ENCODE results near the gene PDE3B.

Gene PDE3B

GRCh38 chr11:14668731-14669301 is 25.2 kb downstream of the PDE3B start:
- Histone ChIP-seq H3K4me3 (ENCODE audit: insufficient read length, low read depth) (no peak overlapping the region), H3K4me1 (ENCODE audit: insufficient read depth, insufficient read length) (no peaks in the 10 kb centered on the region), H3K9me3 (ENCODE audit: insufficient read depth, low read length) (no peaks in the 10 kb centered on the region), H3K27me3 (ENCODE audit: insufficient read depth, insufficient read length) (no peaks in the 10 kb centered on the region), H3K36me3 (ENCODE audit: insufficient read depth, insufficient read length, low read length) (no peaks in the 10 kb centered on the region), H3K9ac (ENCODE audit: insufficient read length, low read depth) (no peak overlapping the region)
- TF ChIP-seq SUZ12 (IDR thresholded peaks at IDR 0.05; ENCODE audit: extremely low read depth, insufficient read depth, insufficient read length) (no peak), ZNF274 (IDR thresholded peaks at IDR 0.05; ENCODE audit: low read depth, low read length) (no peak), YY1 (IDR thresholded peaks at IDR 0.05; ENCODE audit: insufficient read depth, insufficient read length) (no peak)
- DNase-seq (ENCODE audit: low read depth, low spot score) = no peak

GRCh38 chr11:14669499-14669898 is 25.9 kb downstream of the PDE3B start:
- Histone ChIP-seq H3K4me1 (ENCODE audit: insufficient read depth, insufficient read length) (no peaks in the 10 kb centered on the region), H3K36me3 (ENCODE audit: insufficient read depth, insufficient read length, low read length) (no peaks in the 10 kb centered on the region), H3K4me3 (ENCODE audit: insufficient read length, low read depth) (no peak overlapping the region), H3K9ac (ENCODE audit: insufficient read length, low read depth) (no peak overlapping the region), H3K9me3 (ENCODE audit: insufficient read depth, low read length) (no peaks in the 10 kb centered on the region), H3K27me3 (ENCODE audit: insufficient read depth, insufficient read length) (no peaks in the 10 kb centered on the region)
- DNase-seq (ENCODE audit: low read depth, low spot score) = no peak
- no peak for TF ChIP-seq YY1 (IDR thresholded peaks at IDR 0.05; ENCODE audit: insufficient read depth, insufficient read length)
- no peak for TF ChIP-seq ZNF274 (IDR thresholded peaks at IDR 0.05; ENCODE audit: low read depth, low read length)
- no peak for TF ChIP-seq SUZ12 (IDR thresholded peaks at IDR 0.05; ENCODE audit: extremely low read depth, insufficient read depth, insufficient read length)

- no peaks in the 10 kb centered on the region for H3K4me1 ChIP-seq (ENCODE audit: insufficient read depth, insufficient read length)
- no peaks in the 10 kb centered on the region for H3K27me3 ChIP-seq (ENCODE audit: insufficient read depth, insufficient read length)
- DNase-seq (ENCODE audit: low read depth, low spot score) = no peak
- H3K36me3 ChIP-seq (ENCODE audit: insufficient read depth, insufficient read length, low read length) = no peaks in the 10 kb centered on the region
- no peak overlapping the region for H3K4me3 ChIP-seq (ENCODE audit: insufficient read length, low read depth)
- H3K9ac ChIP-seq (ENCODE audit: insufficient read length, low read depth) = no peak overlapping the region
- TF ChIP-seq ZNF274 (IDR thresholded peaks at IDR 0.05; ENCODE audit: low read depth, low read length) (no peak), SUZ12 (IDR thresholded peaks at IDR 0.05; ENCODE audit: extremely low read depth, insufficient read depth, insufficient read length) (no peak), YY1 (IDR thresholded peaks at IDR 0.05; ENCODE audit: insufficient read depth, insufficient read length) (no peak)
- no peaks in the 10 kb centered on the region for H3K9me3 ChIP-seq (ENCODE audit: insufficient read depth, low read length)
Observed at GRCh38 chr11:14669958-14670357, 26.4 kb downstream of the PDE3B start.

GRCh38 chr11:14672635-14673034 is 29.0 kb downstream of the PDE3B start:
- TF ChIP-seq YY1 (IDR thresholded peaks at IDR 0.05; ENCODE audit: insufficient read depth, insufficient read length) = no peak
- no peak for TF ChIP-seq ZNF274 (IDR thresholded peaks at IDR 0.05; ENCODE audit: low read depth, low read length)
- TF ChIP-seq SUZ12 (IDR thresholded peaks at IDR 0.05; ENCODE audit: extremely low read depth, insufficient read depth, insufficient read length) = no peak
- Histone ChIP-seq H3K9ac (ENCODE audit: insufficient read length, low read depth) (no peak overlapping the region), H3K27me3 (ENCODE audit: insufficient read depth, insufficient read length) (no peaks in the 10 kb centered on the region), H3K4me1 (ENCODE audit: insufficient read depth, insufficient read length) (no peaks in the 10 kb centered on the region), H3K4me3 (ENCODE audit: insufficient read length, low read depth) (no peak overlapping the region), H3K36me3 (ENCODE audit: insufficient read depth, insufficient read length, low read length) (no peaks in the 10 kb centered on the region), H3K9me3 (ENCODE audit: insufficient read depth, low read length) (no peaks in the 10 kb centered on the region)
- DNase-seq (ENCODE audit: low read depth, low spot score) = no peak

GRCh38 chr11:14673421-14673820 is 29.8 kb downstream of the PDE3B start:
- Histone ChIP-seq H3K4me1 (ENCODE audit: insufficient read depth, insufficient read length) (no peaks in the 10 kb centered on the region), H3K36me3 (ENCODE audit: insufficient read depth, insufficient read length, low read length) (no peaks in the 10 kb centered on the region), H3K4me3 (ENCODE audit: insufficient read length, low read depth) (no peak overlapping the region), H3K27me3 (ENCODE audit: insufficient read depth, insufficient read length) (no peaks in the 10 kb centered on the region), H3K9ac (ENCODE audit: insufficient read length, low read depth) (no peak overlapping the region), H3K9me3 (ENCODE audit: insufficient read depth, low read length) (no peaks in the 10 kb centered on the region)
- TF ChIP-seq SUZ12 (IDR thresholded peaks at IDR 0.05; ENCODE audit: extremely low read depth, insufficient read depth, insufficient read length) (no peak), ZNF274 (IDR thresholded peaks at IDR 0.05; ENCODE audit: low read depth, low read length) (no peak), YY1 (IDR thresholded peaks at IDR 0.05; ENCODE audit: insufficient read depth, insufficient read length) (no peak)
- DNase-seq (ENCODE audit: low read depth, low spot score) = no peak

- Histone ChIP-seq H3K4me1 (ENCODE audit: insufficient read depth, insufficient read length) (no peaks in the 10 kb centered on the region), H3K9ac (ENCODE audit: insufficient read length, low read depth) (no peak overlapping the region), H3K36me3 (ENCODE audit: insufficient read depth, insufficient read length, low read length) (no peaks in the 10 kb centered on the region), H3K9me3 (ENCODE audit: insufficient read depth, low read length) (no peaks in the 10 kb centered on the region), H3K4me3 (ENCODE audit: insufficient read length, low read depth) (no peak overlapping the region), H3K27me3 (ENCODE audit: insufficient read depth, insufficient read length) (no peaks in the 10 kb centered on the region)
- DNase-seq (ENCODE audit: low read depth, low spot score) = no peak
- TF ChIP-seq ZNF274 (IDR thresholded peaks at IDR 0.05; ENCODE audit: low read depth, low read length) (no peak), YY1 (IDR thresholded peaks at IDR 0.05; ENCODE audit: insufficient read depth, insufficient read length) (no peak), SUZ12 (IDR thresholded peaks at IDR 0.05; ENCODE audit: extremely low read depth, insufficient read depth, insufficient read length) (no peak)
Observed at GRCh38 chr11:14673824-14674405, 30.3 kb downstream of the PDE3B start.

GRCh38 chr11:14676068-14676467 is 32.5 kb downstream of the PDE3B start:
- no peaks in the 10 kb centered on the region for H3K36me3 ChIP-seq (ENCODE audit: insufficient read depth, insufficient read length, low read length)
- H3K27me3 ChIP-seq (ENCODE audit: insufficient read depth, insufficient read length) = no peaks in the 10 kb centered on the region
- TF ChIP-seq SUZ12 (IDR thresholded peaks at IDR 0.05; ENCODE audit: extremely low read depth, insufficient read depth, insufficient read length) (no peak), YY1 (IDR thresholded peaks at IDR 0.05; ENCODE audit: insufficient read depth, insufficient read length) (no peak), ZNF274 (IDR thresholded peaks at IDR 0.05; ENCODE audit: low read depth, low read length) (no peak)
- H3K9me3 ChIP-seq (ENCODE audit: insufficient read depth, low read length) = no peaks in the 10 kb centered on the region
- H3K4me3 ChIP-seq (ENCODE audit: insufficient read length, low read depth) = no peak overlapping the region
- H3K9ac ChIP-seq (ENCODE audit: insufficient read length, low read depth) = no peak overlapping the region
- DNase-seq (ENCODE audit: low read depth, low spot score) = no peak
- H3K4me1 ChIP-seq (ENCODE audit: insufficient read depth, insufficient read length) = no peaks in the 10 kb centered on the region
